Measurements from ENCODE around the gene APELA.

- TF ChIP-seq CTCF (IDR thresholded peaks at IDR 0.05; ENCODE audit: low read length) = no peak
- TF ChIP-seq EZH2 (IDR thresholded peaks at IDR 0.05; ENCODE audit: borderline replicate concordance, low read length) = no peak
These were observed 69.8 kb downstream of the APELA start for GRCh38 chr4:164946810-164947209.

All from OCI-LY1 (cell line).